Astrocyte (in vitro differentiated cells and primary cell): ENCODE measurements around the gene ACTR3C. TPM values are rescaled to one million over a fixed set of nuclear protein-coding genes. Genes with fewer than 3 reads are reported as not detected.
A peak's percentile ranks its signal among the peaks of the same experiment; 100 is the strongest.

Experiments used
- DNase-seq: peaks from one replicate; pipeline ENCODE4 v3.0.0-alpha.2; 2010; ENCODE audit warnings: low read depth
- FAIRE-seq: peaks from 2 replicates; lab custom pipeline; 2011; peaks lifted over from hg19 to GRCh38; lab: Jason Lieb, UNC
- H2AFZ ChIP-seq: 2 replicates; pipeline ENCODE4 v1.6.0; 2012; ENCODE audit warnings: low read depth, low read length, inconsistent platforms
- H3K27ac ChIP-seq: 2 replicates; pipeline ENCODE4 v1.5.1; 2011; ENCODE audit warnings: low read depth, low read length, inconsistent platforms
- H3K27me3 ChIP-seq: 2 replicates; pipeline ENCODE4 v1.6.0; 2011; ENCODE audit warnings: low read length, inconsistent platforms; ENCODE audit not compliant: insufficient read depth
- H3K36me3 ChIP-seq: 2 replicates; pipeline ENCODE4 v1.5.1; 2011; ENCODE audit warnings: low read length, inconsistent platforms; ENCODE audit not compliant: insufficient read depth
- H3K4me1 ChIP-seq: 2 replicates; pipeline ENCODE4 v1.5.1; 2011; ENCODE audit warnings: low read length, inconsistent platforms; ENCODE audit not compliant: insufficient read depth
- H3K4me2 ChIP-seq: 2 replicates; pipeline ENCODE4 v1.6.0; 2012; ENCODE audit warnings: low read length, inconsistent platforms
- H3K4me3 ChIP-seq: 2 replicates; pipeline ENCODE4 v1.5.1; 2011; ENCODE audit warnings: low read depth, mild to moderate bottlenecking, low read length, inconsistent platforms; ENCODE audit not compliant: insufficient read depth
- H3K79me2 ChIP-seq: 2 replicates; pipeline ENCODE4 v1.6.0; 2012; ENCODE audit warnings: mild to moderate bottlenecking, low read length, inconsistent platforms; ENCODE audit not compliant: insufficient read depth
- H3K9ac ChIP-seq: 2 replicates; pipeline ENCODE4 v1.6.0; 2012; ENCODE audit warnings: mild to moderate bottlenecking, low read length, inconsistent platforms
- H3K9me3 ChIP-seq: 2 replicates; pipeline ENCODE4 v1.5.1; 2012; ENCODE audit warnings: low read depth, mild to moderate bottlenecking, low read length, inconsistent platforms; ENCODE audit not compliant: insufficient read depth
- H4K20me1 ChIP-seq: 2 replicates; pipeline ENCODE4 v1.6.0; 2012; ENCODE audit warnings: low read length, inconsistent platforms; ENCODE audit not compliant: insufficient read depth
- H3K27ac Mint-ChIP-seq: one replicate; pipeline ENCODE4 v1.8.0; 2021; ENCODE audit warnings: mild to moderate bottlenecking, mixed read lengths; ENCODE audit not compliant: unreplicated experiment
- H3K27me3 Mint-ChIP-seq: one replicate; pipeline ENCODE4 v1.8.0; 2021; ENCODE audit warnings: low read depth, mixed read lengths; ENCODE audit not compliant: unreplicated experiment
- H3K36me3 Mint-ChIP-seq: one replicate; pipeline ENCODE4 v1.8.0; 2021; ENCODE audit warnings: low read depth, mixed read lengths; ENCODE audit not compliant: unreplicated experiment
- H3K4me1 Mint-ChIP-seq: one replicate; pipeline ENCODE4 v1.8.0; 2021; ENCODE audit warnings: low read depth, mixed read lengths; ENCODE audit not compliant: unreplicated experiment
- H3K4me3 Mint-ChIP-seq: one replicate; pipeline ENCODE4 v1.8.0; 2021; ENCODE audit warnings: mild to moderate bottlenecking, moderate library complexity, mixed read lengths; ENCODE audit not compliant: unreplicated experiment
- H3K9me3 Mint-ChIP-seq: one replicate; pipeline ENCODE4 v1.8.0; 2021; ENCODE audit warnings: mild to moderate bottlenecking, mixed read lengths; ENCODE audit not compliant: unreplicated experiment
- EZH2 ChIP-seq: IDR thresholded peaks from 2 replicates; pipeline ENCODE4 v1.6.1; 2012; ENCODE audit warnings: mild to moderate bottlenecking, low read length, inconsistent platforms; ENCODE audit not compliant: insufficient read depth
- total RNA-seq: library from RNA; stranded (reverse); gene quantifications from 2 replicates; pipeline ENCODE4 v1.2.1, GENCODE V29; 2021
- TF ChIP-seq, protein P1 (sequence below): IDR thresholded peaks from 2 replicates; pipeline ENCODE4 v1.5.1; 2011; ENCODE audit warnings: low read depth, mild to moderate bottlenecking, inconsistent platforms, low read length, moderate library complexity; ENCODE audit not compliant: insufficient read depth

The ACTR3C gene
- total RNA-seq, 1 donor from 2014 or later: 0.25 TPM

DNA sequence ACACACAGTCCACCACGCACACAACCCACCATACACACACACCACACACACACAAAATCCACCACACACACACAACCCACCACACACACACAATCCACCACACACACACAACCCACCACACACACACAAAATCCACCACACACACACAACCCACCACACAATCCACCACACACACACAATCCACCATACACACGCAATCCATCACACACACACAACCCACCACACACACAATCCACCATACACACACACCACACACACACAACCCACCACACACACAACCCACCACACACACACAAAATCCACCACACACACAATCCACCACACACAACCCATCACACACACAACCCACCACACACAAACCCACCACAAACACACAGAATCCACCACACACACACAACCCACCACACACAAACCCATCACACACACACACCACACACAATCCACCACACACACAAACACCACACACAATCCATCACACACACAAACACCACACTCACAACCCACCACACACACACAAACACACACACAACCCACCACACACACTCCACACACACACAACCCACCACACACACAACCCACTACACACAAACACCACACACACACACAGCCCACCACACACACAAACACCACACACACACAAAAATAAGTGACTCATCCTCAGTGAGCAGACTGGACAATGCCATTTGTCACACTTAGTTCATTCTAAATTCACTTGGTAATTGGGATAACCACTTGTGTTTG is 36.4 kb upstream of the ACTR3C start:
- Histone ChIP-seq H3K4me1 (peaks cover 2% of the 10 kb centered on the region), H4K20me1 (no peaks in the 10 kb centered on the region), H3K9me3 (no peaks in the 10 kb centered on the region), H3K27me3 (no peaks in the 10 kb centered on the region), H3K27ac (no peak overlapping the region), H3K4me3 (no peak overlapping the region), H3K79me2 (no peaks in the 10 kb centered on the region), H2AFZ (no peak overlapping the region), H3K9ac (peak overlapping the region; percentile 12), H3K4me2 (no peak overlapping the region), H3K36me3 (no peaks in the 10 kb centered on the region)
- Mint-ChIP-seq H3K9me3 (no peaks in the 10 kb centered on the region), H3K27ac (no peak overlapping the region), H3K4me1 (peaks cover 9% of the 10 kb centered on the region), H3K36me3 (no peaks in the 10 kb centered on the region), H3K27me3 (peaks cover 3% of the 10 kb centered on the region), H3K4me3 (no peak overlapping the region)
- TF ChIP-seq, protein P1, sequence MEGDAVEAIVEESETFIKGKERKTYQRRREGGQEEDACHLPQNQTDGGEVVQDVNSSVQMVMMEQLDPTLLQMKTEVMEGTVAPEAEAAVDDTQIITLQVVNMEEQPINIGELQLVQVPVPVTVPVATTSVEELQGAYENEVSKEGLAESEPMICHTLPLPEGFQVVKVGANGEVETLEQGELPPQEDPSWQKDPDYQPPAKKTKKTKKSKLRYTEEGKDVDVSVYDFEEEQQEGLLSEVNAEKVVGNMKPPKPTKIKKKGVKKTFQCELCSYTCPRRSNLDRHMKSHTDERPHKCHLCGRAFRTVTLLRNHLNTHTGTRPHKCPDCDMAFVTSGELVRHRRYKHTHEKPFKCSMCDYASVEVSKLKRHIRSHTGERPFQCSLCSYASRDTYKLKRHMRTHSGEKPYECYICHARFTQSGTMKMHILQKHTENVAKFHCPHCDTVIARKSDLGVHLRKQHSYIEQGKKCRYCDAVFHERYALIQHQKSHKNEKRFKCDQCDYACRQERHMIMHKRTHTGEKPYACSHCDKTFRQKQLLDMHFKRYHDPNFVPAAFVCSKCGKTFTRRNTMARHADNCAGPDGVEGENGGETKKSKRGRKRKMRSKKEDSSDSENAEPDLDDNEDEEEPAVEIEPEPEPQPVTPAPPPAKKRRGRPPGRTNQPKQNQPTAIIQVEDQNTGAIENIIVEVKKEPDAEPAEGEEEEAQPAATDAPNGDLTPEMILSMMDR: no peak
- TF ChIP-seq EZH2: no peak
- DNase-seq (no peak), FAIRE-seq (no peak)

DNA sequence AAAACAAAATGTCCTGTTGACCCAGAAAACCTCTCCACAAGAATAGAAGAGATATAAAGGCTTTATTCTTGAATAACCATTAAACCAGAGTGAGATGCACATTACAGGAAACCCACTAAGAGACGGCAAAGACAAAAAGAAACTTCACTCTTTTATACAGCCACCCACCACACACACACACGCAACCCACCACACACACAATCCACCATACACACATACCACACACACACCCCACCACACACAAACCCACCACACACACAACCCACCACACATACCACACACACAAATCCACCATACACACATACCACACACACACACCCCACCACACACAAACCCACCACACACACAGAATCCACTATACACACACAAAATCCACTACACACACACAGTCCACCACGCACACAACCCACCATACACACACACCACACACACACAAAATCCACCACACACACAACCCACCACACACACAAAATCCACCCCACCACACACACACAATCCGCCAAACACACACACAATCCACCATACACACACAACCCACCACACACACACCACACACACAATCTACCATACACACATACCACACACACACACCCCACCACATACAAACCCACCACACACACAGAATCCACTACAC is 35.8 kb upstream of the ACTR3C start:
- TF ChIP-seq EZH2: no peak
- TF ChIP-seq, protein P1: no peak
- Histone ChIP-seq H3K36me3 (no peaks in the 10 kb centered on the region), H4K20me1 (no peaks in the 10 kb centered on the region), H2AFZ (no peak overlapping the region), H3K9me3 (no peaks in the 10 kb centered on the region), H3K4me3 (no peak overlapping the region), H3K79me2 (no peaks in the 10 kb centered on the region), H3K9ac (no peak overlapping the region), H3K27me3 (no peaks in the 10 kb centered on the region), H3K4me1 (peaks cover 2% of the 10 kb centered on the region), H3K4me2 (no peak overlapping the region), H3K27ac (no peak overlapping the region)
- Mint-ChIP-seq H3K4me3 (no peak overlapping the region), H3K27ac (no peak overlapping the region), H3K36me3 (no peaks in the 10 kb centered on the region), H3K4me1 (peaks cover 9% of the 10 kb centered on the region), H3K27me3 (peaks cover 3% of the 10 kb centered on the region), H3K9me3 (no peaks in the 10 kb centered on the region)
- FAIRE-seq (no peak), DNase-seq (no peak)

DNA sequence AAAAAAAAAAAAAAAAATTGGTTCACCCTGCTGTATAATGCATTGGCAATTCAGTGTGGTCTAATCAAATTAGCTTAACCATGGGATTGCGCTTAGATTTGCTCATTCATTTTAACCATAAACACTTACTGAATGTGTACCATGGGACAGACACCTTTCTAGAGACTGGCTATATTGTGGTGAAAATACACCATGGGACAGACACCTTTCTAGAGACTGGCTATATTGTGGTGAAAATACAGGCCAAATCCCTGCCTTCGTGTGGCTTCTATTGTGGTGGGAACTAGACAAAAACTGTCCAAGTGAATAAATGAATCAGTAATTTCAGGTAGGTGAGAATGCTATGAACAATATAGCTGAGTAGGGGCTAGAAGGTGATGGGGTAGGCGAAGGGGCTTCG is 35.1 kb upstream of the ACTR3C start:
- no peak for DNase-seq
- no peak overlapping the region for H3K27ac Mint-ChIP-seq
- FAIRE-seq: no peak

More for the DNA sequence above, 35.1 kb upstream of the ACTR3C start:
- Histone ChIP-seq H2AFZ (no peak overlapping the region), H3K4me3 (no peak overlapping the region), H3K9me3 (no peaks in the 10 kb centered on the region), H3K27ac (no peak overlapping the region), H4K20me1 (no peaks in the 10 kb centered on the region), H3K36me3 (no peaks in the 10 kb centered on the region), H3K27me3 (no peaks in the 10 kb centered on the region), H3K4me2 (no peak overlapping the region), H3K79me2 (no peaks in the 10 kb centered on the region), H3K4me1 (peaks cover 2% of the 10 kb centered on the region), H3K9ac (no peak overlapping the region)
- TF ChIP-seq, protein P1: no peak
- TF ChIP-seq EZH2: no peak
- no peaks in the 10 kb centered on the region for H3K36me3 Mint-ChIP-seq
- no peaks in the 10 kb centered on the region for H3K9me3 Mint-ChIP-seq
- peaks cover 7% of the 10 kb centered on the region for H3K4me1 Mint-ChIP-seq
- peaks cover 3% of the 10 kb centered on the region for H3K27me3 Mint-ChIP-seq
- H3K4me3 Mint-ChIP-seq: no peak overlapping the region
